ENCODE results near the gene ZNF491.

DNA sequence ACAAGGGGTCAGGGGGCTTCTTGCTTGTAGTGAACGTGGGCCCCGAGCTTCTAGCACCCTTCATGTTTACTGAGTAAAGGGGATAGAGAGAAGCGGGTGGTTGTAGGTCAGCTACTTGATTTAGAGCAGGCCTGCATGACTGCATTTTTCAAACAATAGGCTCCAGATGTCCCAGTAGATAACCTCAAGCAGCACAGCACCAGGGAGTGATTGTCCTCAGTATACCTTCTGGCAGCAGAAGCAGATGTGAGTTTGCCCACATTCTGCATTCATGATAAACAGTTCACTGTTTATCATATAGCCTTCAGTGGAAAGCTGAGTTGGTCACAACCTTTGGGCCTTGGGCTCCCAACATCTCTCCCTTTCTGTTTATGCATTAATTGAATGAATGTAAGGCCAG is 55.0 kb downstream of the ZNF491 start:
- no peak for TF ChIP-seq POLR2A (IDR thresholded peaks at IDR 0.05)
- no peak for TF ChIP-seq CTCF (IDR thresholded peaks at IDR 0.05)

Data from ovary (tissue), 3 donors.